Osteocyte (in vitro differentiated cells): ENCODE data around the gene DTNB. TPM values are rescaled to one million over a fixed set of nuclear protein-coding genes. Genes with fewer than 3 reads are reported as not detected.

Source experiments
- DNase-seq: peaks from one replicate; pipeline ENCODE4 v3.0.0; 2021; ENCODE audit warnings: mixed read lengths; ENCODE audit not compliant: unreplicated experiment; ENCODE audit errors: extremely low spot score
- H3K27ac Mint-ChIP-seq: one replicate; pipeline ENCODE4 v1.8.0; 2021; ENCODE audit warnings: mild to moderate bottlenecking, mixed read lengths; ENCODE audit not compliant: unreplicated experiment
- H3K27me3 Mint-ChIP-seq: one replicate; pipeline ENCODE4 v1.8.0; 2021; ENCODE audit warnings: mixed read lengths; ENCODE audit not compliant: unreplicated experiment
- H3K36me3 Mint-ChIP-seq: one replicate; pipeline ENCODE4 v1.8.0; 2021; ENCODE audit warnings: mixed read lengths; ENCODE audit not compliant: unreplicated experiment
- H3K4me1 Mint-ChIP-seq: one replicate; pipeline ENCODE4 v1.8.0; 2021; ENCODE audit warnings: mixed read lengths; ENCODE audit not compliant: unreplicated experiment
- H3K4me3 Mint-ChIP-seq: one replicate; pipeline ENCODE4 v1.8.0; 2021; ENCODE audit warnings: mild to moderate bottlenecking, moderate library complexity, mixed read lengths; ENCODE audit not compliant: unreplicated experiment
- H3K9me3 Mint-ChIP-seq: one replicate; pipeline ENCODE4 v1.8.0; 2021; ENCODE audit warnings: mixed read lengths; ENCODE audit not compliant: unreplicated experiment
- CTCF ChIP-seq: fragments of 200-600 bp; sonication (generic); IDR thresholded peaks from 2 replicates; pipeline ENCODE4 v1.5.0; 2021; ENCODE audit warnings: antibody characterized with exemption, mild to moderate bottlenecking, moderate library complexity
- total RNA-seq: library from RNA; stranded (reverse); gene quantifications from 2 replicates; pipeline ENCODE4 v1.2.1, GENCODE V29; 2021

DTNB gene
- total RNA-seq, 1 donor from 2014 or later, result 20.9 TPM

- Mint-ChIP-seq H3K4me3 (no peak overlapping the region), H3K9me3 (no peaks in the 10 kb centered on the region), H3K27ac (no peak overlapping the region), H3K4me1 (peaks cover 7% of the 10 kb centered on the region), H3K36me3 (no peaks in the 10 kb centered on the region), H3K27me3 (no peaks in the 10 kb centered on the region)
- TF ChIP-seq CTCF, result no peak
- DNase-seq, result no peak
Observed at GRCh38 chr2:25598911-25599310, 74.5 kb downstream of the DTNB start.

- H3K27ac Mint-ChIP-seq, result no peak overlapping the region
- TF ChIP-seq CTCF, result no peak
- no peak for DNase-seq
- no peaks in the 10 kb centered on the region for H3K9me3 Mint-ChIP-seq
- no peak overlapping the region for H3K4me3 Mint-ChIP-seq
- H3K27me3 Mint-ChIP-seq, result no peaks in the 10 kb centered on the region
- H3K4me1 Mint-ChIP-seq, result peaks cover 7% of the 10 kb centered on the region
- no peaks in the 10 kb centered on the region for H3K36me3 Mint-ChIP-seq
Observed at GRCh38 chr2:25598332-25598731, 75.0 kb downstream of the DTNB start.

- no peak for TF ChIP-seq CTCF
- Mint-ChIP-seq H3K27ac (no peak overlapping the region), H3K9me3 (no peaks in the 10 kb centered on the region), H3K36me3 (no peaks in the 10 kb centered on the region), H3K4me1 (peaks cover 7% of the 10 kb centered on the region), H3K4me3 (no peak overlapping the region), H3K27me3 (no peaks in the 10 kb centered on the region)
- no peak for DNase-seq
Observed at GRCh38 chr2:25597881-25598280, 75.5 kb downstream of the DTNB start.

GRCh38 chr2:25596516-25597244, 76.7 kb downstream of the DTNB start:
- H3K9me3 Mint-ChIP-seq, result no peaks in the 10 kb centered on the region
- peaks cover 11% of the 10 kb centered on the region for H3K4me1 Mint-ChIP-seq
- H3K4me3 Mint-ChIP-seq, result no peak overlapping the region
- no peak for DNase-seq
- TF ChIP-seq CTCF, result no peak
- no peaks in the 10 kb centered on the region for H3K27me3 Mint-ChIP-seq
- no peaks in the 10 kb centered on the region for H3K36me3 Mint-ChIP-seq
- no peak overlapping the region for H3K27ac Mint-ChIP-seq

GRCh38 chr2:25595393-25595792, 78.0 kb downstream of the DTNB start:
- Mint-ChIP-seq H3K4me1 (peaks cover 11% of the 10 kb centered on the region), H3K36me3 (no peaks in the 10 kb centered on the region), H3K27me3 (no peaks in the 10 kb centered on the region), H3K4me3 (no peak overlapping the region), H3K27ac (no peak overlapping the region), H3K9me3 (no peaks in the 10 kb centered on the region)
- TF ChIP-seq CTCF, result no peak
- no peak for DNase-seq
